H9 (cell line): ENCODE data around the gene ACTL8. TPM values are rescaled to one million over a fixed set of nuclear protein-coding genes. Genes with fewer than 3 reads are reported as not detected.

ENCODE experiments used
- DNase-seq: peaks from one replicate; pipeline ENCODE4 v3.0.0-alpha.2; 2017
- H2AFZ ChIP-seq: one replicate; pipeline ENCODE4 v1.6.1; 2013; ENCODE audit warnings: mild to moderate bottlenecking, low read length, control low read depth, moderate library complexity
- H2AK5ac ChIP-seq: 2 replicates; pipeline ENCODE4 v1.6.1; 2013; ENCODE audit warnings: low read length, control low read depth, mixed read lengths; ENCODE audit not compliant: insufficient read length
- H2BK120ac ChIP-seq: one replicate; pipeline ENCODE4 v1.6.1; 2013; ENCODE audit warnings: low read depth, mild to moderate bottlenecking, low read length, control low read depth, inconsistent platforms; ENCODE audit not compliant: poor library complexity, severe bottlenecking
- H2BK12ac ChIP-seq: 2 replicates; pipeline ENCODE4 v1.6.1; 2013; ENCODE audit warnings: low read length, control low read depth, mixed read lengths, low read depth; ENCODE audit not compliant: insufficient read length
- H2BK15ac ChIP-seq: 2 replicates; pipeline ENCODE4 v1.6.1; 2013; ENCODE audit warnings: low read depth, low read length, control low read depth
- H2BK20ac ChIP-seq: one replicate; pipeline ENCODE4 v1.6.1; 2013; ENCODE audit warnings: low read depth, mild to moderate bottlenecking, low read length, control low read depth, inconsistent platforms; ENCODE audit not compliant: poor library complexity, severe bottlenecking
- H2BK5ac ChIP-seq: 2 replicates; pipeline ENCODE4 v1.6.1; 2013; ENCODE audit warnings: low read length, control low read depth, mixed read lengths; ENCODE audit not compliant: insufficient read length
- H3K14ac ChIP-seq: 2 replicates; pipeline ENCODE4 v1.6.1; 2013; ENCODE audit warnings: low read length, control low read depth; ENCODE audit not compliant: insufficient read depth
- H3K18ac ChIP-seq: 2 replicates; pipeline ENCODE4 v1.6.1; 2013; ENCODE audit warnings: low read depth, mild to moderate bottlenecking, mixed read lengths, low read length, control low read depth; ENCODE audit not compliant: insufficient read length
- H3K23ac ChIP-seq: 2 replicates; pipeline ENCODE4 v1.6.1; 2013; ENCODE audit warnings: low read length, control low read depth, mixed read lengths, low read depth; ENCODE audit not compliant: insufficient read length
- H3K23me2 ChIP-seq: 2 replicates; pipeline ENCODE4 v1.6.1; 2013; ENCODE audit warnings: low read depth, mild to moderate bottlenecking, mixed read lengths, low read length, control low read depth; ENCODE audit not compliant: insufficient read length, poor library complexity, severe bottlenecking
- H3K27ac ChIP-seq: 2 replicates; pipeline ENCODE4 v1.5.1; 2013; ENCODE audit warnings: low read length, control low read depth, mixed read lengths, low read depth; ENCODE audit not compliant: insufficient read length
- H3K27me3 ChIP-seq: 2 replicates; pipeline ENCODE4 v1.6.1; 2013; ENCODE audit warnings: low read length, control low read depth, inconsistent platforms; ENCODE audit not compliant: insufficient read depth
- H3K4ac ChIP-seq: 2 replicates; pipeline ENCODE4 v1.6.1; 2013; ENCODE audit warnings: low read depth, mild to moderate bottlenecking, control low read depth, inconsistent platforms, low read length, moderate library complexity
- H3K4me1 ChIP-seq: 2 replicates; pipeline ENCODE4 v1.6.1; 2013; ENCODE audit warnings: low read length, control low read depth, inconsistent platforms; ENCODE audit not compliant: insufficient read depth
- H3K4me2 ChIP-seq: 2 replicates; pipeline ENCODE4 v1.6.1; 2013; ENCODE audit warnings: low read length, control low read depth, mixed read lengths; ENCODE audit not compliant: insufficient read length, insufficient read depth
- H3K56ac ChIP-seq: 2 replicates; pipeline ENCODE4 v1.6.1; 2013; ENCODE audit warnings: low read depth, mild to moderate bottlenecking, mixed read lengths, low read length, control low read depth; ENCODE audit not compliant: insufficient read length
- H3K79me1 ChIP-seq: 2 replicates; pipeline ENCODE4 v1.6.1; 2013; ENCODE audit warnings: low read depth, mild to moderate bottlenecking, moderate library complexity, low read length, control low read depth, inconsistent platforms; ENCODE audit not compliant: insufficient read depth, poor library complexity, severe bottlenecking
- H3K79me2 ChIP-seq: 2 replicates; pipeline ENCODE4 v1.6.1; 2013; ENCODE audit warnings: low read length, control low read depth, inconsistent platforms; ENCODE audit not compliant: insufficient read depth
- H3K9ac ChIP-seq: 2 replicates; pipeline ENCODE4 v1.6.1; 2013; ENCODE audit warnings: low read length, control low read depth, mixed read lengths; ENCODE audit not compliant: insufficient read length; ENCODE audit errors: extremely low read depth
- H3K9me3 ChIP-seq: one replicate; pipeline ENCODE4 v1.6.1; 2013; ENCODE audit warnings: low read depth, low read length, inconsistent platforms; ENCODE audit not compliant: control insufficient read depth
- H3T11ph ChIP-seq: one replicate; pipeline ENCODE4 v1.6.1; 2013; ENCODE audit warnings: mild to moderate bottlenecking, low read length, control low read depth, inconsistent platforms
- H4K20me1 ChIP-seq: one replicate; pipeline ENCODE4 v1.6.1; 2013; ENCODE audit not compliant: control insufficient read depth, insufficient read length, insufficient read depth
- H4K5ac ChIP-seq: 2 replicates; pipeline ENCODE4 v1.6.1; 2013; ENCODE audit warnings: low read depth, mild to moderate bottlenecking, mixed read lengths, low read length, control low read depth; ENCODE audit not compliant: insufficient read length
- H4K8ac ChIP-seq: replicated peaks from 2 replicates; pipeline ENCODE4 v1.6.1; 2013; ENCODE audit warnings: low read length, control low read depth, mixed read lengths, low read depth; ENCODE audit not compliant: insufficient read length
- H4K91ac ChIP-seq: 2 replicates; pipeline ENCODE4 v1.6.1; 2013; ENCODE audit warnings: low read depth, mild to moderate bottlenecking, moderate library complexity, mixed read lengths, low read length, control low read depth; ENCODE audit not compliant: insufficient read length
- H3K27ac Mint-ChIP-seq, 3 experiments: 2 replicates in 2 of 3; 3 replicates in 1 of 3; pipeline ENCODE4 v1.8.0; 2020 to 2021; ENCODE audit warnings: mixed read lengths in 3 of 3, mild to moderate bottlenecking in 1 of 3, moderate library complexity in 1 of 3
- H3K27me3 Mint-ChIP-seq: 2 replicates; pipeline ENCODE4 v1.8.0; 2021; ENCODE audit warnings: low read depth, mild to moderate bottlenecking, moderate library complexity, mixed read lengths
- H3K36me3 Mint-ChIP-seq, 3 experiments: 2 replicates in 2 of 3; 3 replicates in 1 of 3; pipeline ENCODE4 v1.8.0; 2020 to 2021; ENCODE audit warnings: low read depth in 3 of 3, mixed read lengths in 3 of 3; ENCODE audit not compliant: insufficient read depth in 1 of 3
- H3K4me1 Mint-ChIP-seq, 2 experiments: 2 replicates each; pipeline ENCODE4 v1.8.0; 2020; ENCODE audit warnings: mixed read lengths in 2 of 2
- H3K4me3 Mint-ChIP-seq, 2 experiments: 2 replicates in 1 of 2; 3 replicates in 1 of 2; pipeline ENCODE4 v1.8.0; 2020 to 2021; ENCODE audit warnings: mild to moderate bottlenecking in 2 of 2, mixed read lengths in 2 of 2, moderate library complexity in 1 of 2
- H3K9me3 Mint-ChIP-seq, 2 experiments: 2 replicates in 1 of 2; 3 replicates in 1 of 2; pipeline ENCODE4 v1.8.0; 2020; ENCODE audit warnings: mild to moderate bottlenecking in 2 of 2, mixed read lengths in 2 of 2, moderate library complexity in 1 of 2
- WGBS: extraction: QIAGEN DNeasy Blood & Tissue Kit; methylation state at CpG from one replicate; pipeline ENCODE4 v1.1.7; 2013; ENCODE audit warnings: missing lambda C conversion rate, low lambda C conversion rate, mixed read lengths; ENCODE audit not compliant: insufficient read length; ENCODE audit errors: extremely low coverage; 5-methylcytosine and 5-hydroxymethylcytosine counted together
- total RNA-seq: library from RNA; stranded (reverse); gene quantifications from 2 replicates; pipeline ENCODE4 v1.2.1, GENCODE V29; 2021
- TF ChIP-seq, protein P1 (sequence below): fragments of 200-600 bp; sonication (generic); conservative IDR thresholded peaks from 3 replicates; pipeline ENCODE4 v1.8.0; 2021; ENCODE audit warnings: antibody characterized with exemption, mild to moderate bottlenecking

Gene ACTL8
- total RNA-seq, 1 experiment from 2014 or later, result not detected

DNA sequence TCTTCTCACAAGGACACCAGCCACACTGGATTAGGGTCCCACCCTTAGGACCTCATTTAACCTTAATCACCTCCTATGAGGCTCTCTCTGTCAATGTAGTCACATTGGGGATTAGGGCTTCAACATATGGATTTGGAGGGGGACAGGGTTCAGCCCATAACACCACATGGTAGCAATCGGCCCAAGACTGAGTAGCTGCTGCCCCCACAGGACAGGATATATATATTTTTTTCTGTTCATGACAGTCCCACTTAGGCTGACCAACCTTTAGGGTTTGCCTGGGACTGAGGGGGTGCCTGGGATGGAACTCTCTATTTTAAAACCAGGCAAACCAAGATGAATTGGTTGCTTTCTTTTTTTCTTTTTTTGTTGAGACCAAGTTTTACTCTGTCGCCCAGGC lies 8.2 kb upstream of the ACTL8 start:
- Histone ChIP-seq H3K27ac (no peak overlapping the region), H3K79me2 (no peaks in the 10 kb centered on the region), H3T11ph (no peak overlapping the region), H4K8ac (no peak overlapping the region), H4K5ac (no peak overlapping the region), H3K23me2 (no peaks in the 10 kb centered on the region), H2BK120ac (no peak overlapping the region), H4K91ac (no peak overlapping the region), H3K4me2 (no peak overlapping the region), H3K9ac (no peak overlapping the region), H3K4ac (no peak overlapping the region), H2BK12ac (no peak overlapping the region), H3K4me1 (no peaks in the 10 kb centered on the region), H3K56ac (no peak overlapping the region), H2BK15ac (no peak overlapping the region), H3K18ac (no peak overlapping the region), H3K14ac (no peak overlapping the region), H3K27me3 (no peaks in the 10 kb centered on the region), H2BK20ac (no peak overlapping the region), H3K23ac (no peak overlapping the region), H2AFZ (no peak overlapping the region), H3K79me1 (no peaks in the 10 kb centered on the region), H2AK5ac (no peak overlapping the region), H4K20me1 (no peaks in the 10 kb centered on the region), H2BK5ac (no peak overlapping the region), H3K9me3 (no peaks in the 10 kb centered on the region)
- DNase-seq, result no peak
- H3K27ac Mint-ChIP-seq, result no peak overlapping the region
- TF ChIP-seq, protein P1, sequence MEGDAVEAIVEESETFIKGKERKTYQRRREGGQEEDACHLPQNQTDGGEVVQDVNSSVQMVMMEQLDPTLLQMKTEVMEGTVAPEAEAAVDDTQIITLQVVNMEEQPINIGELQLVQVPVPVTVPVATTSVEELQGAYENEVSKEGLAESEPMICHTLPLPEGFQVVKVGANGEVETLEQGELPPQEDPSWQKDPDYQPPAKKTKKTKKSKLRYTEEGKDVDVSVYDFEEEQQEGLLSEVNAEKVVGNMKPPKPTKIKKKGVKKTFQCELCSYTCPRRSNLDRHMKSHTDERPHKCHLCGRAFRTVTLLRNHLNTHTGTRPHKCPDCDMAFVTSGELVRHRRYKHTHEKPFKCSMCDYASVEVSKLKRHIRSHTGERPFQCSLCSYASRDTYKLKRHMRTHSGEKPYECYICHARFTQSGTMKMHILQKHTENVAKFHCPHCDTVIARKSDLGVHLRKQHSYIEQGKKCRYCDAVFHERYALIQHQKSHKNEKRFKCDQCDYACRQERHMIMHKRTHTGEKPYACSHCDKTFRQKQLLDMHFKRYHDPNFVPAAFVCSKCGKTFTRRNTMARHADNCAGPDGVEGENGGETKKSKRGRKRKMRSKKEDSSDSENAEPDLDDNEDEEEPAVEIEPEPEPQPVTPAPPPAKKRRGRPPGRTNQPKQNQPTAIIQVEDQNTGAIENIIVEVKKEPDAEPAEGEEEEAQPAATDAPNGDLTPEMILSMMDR, result peak; percentile 19; the same call in 1 of the 3 replicates
- no CpG with 5 or more reads among the region's 2 CpGs for whole genome bisulfite sequencing
- no peaks in the 10 kb centered on the region for H3K9me3 Mint-ChIP-seq
- no peak overlapping the region for H3K4me3 Mint-ChIP-seq
- H3K27me3 Mint-ChIP-seq, result peaks cover 4% of the 10 kb centered on the region
- H3K4me1 Mint-ChIP-seq, result peaks cover 0 to 13% of the 10 kb centered on the region in 2 experiments; a peak in 2 of 4 replicates
- H3K36me3 Mint-ChIP-seq, result no peaks in the 10 kb centered on the region
